Hepatic stellate cell (primary cell): ENCODE measurements around the gene CHST3.
"Not testable (repeated sequence)": the region's sequence is repeated elsewhere in the genome, so short reads cannot be mapped to it uniquely, and the experiment has no call there.

Experiments
- DNase-seq: peaks from one replicate; pipeline ENCODE4 v3.0.0; 2011; ENCODE audit warnings: low spot score

CHST3 gene

DNA sequence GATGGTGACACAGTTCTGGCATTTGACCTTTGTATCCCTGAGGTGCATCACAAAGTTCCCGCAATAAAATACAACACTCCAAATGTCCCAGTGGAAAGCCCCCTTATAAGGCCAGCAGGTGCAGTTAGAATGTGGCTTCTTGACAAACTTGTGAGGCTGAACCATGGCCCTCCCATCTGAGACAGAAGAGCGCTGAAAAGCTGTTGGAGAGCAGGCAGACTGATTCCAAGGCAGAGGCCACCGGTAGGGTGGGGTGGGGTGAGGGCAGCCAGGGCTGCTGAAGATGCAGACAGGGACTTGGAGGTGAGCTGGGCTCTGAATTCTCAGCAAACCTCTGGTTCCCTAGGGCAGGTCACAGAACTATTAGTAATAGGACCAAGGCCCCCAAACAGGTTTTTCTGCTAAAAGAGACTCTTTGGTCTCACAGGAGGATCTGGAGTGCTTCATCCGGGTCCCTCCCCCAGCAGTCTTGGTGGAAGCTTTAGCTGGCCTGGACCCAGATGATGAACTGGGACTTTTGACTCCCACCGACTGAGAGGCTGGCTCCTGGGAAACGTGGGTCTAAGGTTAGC lies 15.6 kb upstream of the CHST3 start:
- DNase-seq, result no peak

DNA sequence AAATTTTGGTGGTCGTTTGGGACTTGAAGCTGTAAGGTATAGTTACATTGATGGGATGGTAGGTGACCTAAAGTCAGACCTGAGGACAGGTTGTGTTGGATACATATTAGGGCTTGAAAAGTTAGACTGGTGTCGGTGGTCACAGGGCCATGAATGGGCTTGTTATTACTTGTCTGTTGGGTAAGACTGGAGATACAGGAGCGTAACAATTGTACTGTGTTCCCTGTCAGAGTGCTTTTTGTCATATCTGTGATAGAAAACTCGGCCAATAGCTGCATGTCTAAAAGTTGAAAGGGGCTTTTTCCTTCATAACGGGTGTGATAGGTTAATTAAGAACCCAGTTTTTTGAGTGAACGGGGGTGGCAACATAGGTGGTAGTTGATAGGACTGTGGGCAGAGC lies 13.5 kb upstream of the CHST3 start:
- no peak for DNase-seq

- DNase-seq, result no peak
Observed at GRCh38 chr10:71952745-71953144, 11.4 kb upstream of the CHST3 start.

GRCh38 chr10:71957546-71958275 lies 6.5 kb upstream of the CHST3 start:
- no peak for DNase-seq

GRCh38 chr10:71959526-71959925 lies 4.7 kb upstream of the CHST3 start:
- DNase-seq, result no peak

- no peak for DNase-seq
Observed at GRCh38 chr10:71961831-71962230, 2.4 kb upstream of the CHST3 start.

- DNase-seq, result no peak
Observed at GRCh38 chr10:71962901-71963300, 1.3 kb upstream of the CHST3 start.

- DNase-seq, result no peak
Observed at GRCh38 chr10:71963351-71964097, 671 bp upstream of the CHST3 start.

DNA sequence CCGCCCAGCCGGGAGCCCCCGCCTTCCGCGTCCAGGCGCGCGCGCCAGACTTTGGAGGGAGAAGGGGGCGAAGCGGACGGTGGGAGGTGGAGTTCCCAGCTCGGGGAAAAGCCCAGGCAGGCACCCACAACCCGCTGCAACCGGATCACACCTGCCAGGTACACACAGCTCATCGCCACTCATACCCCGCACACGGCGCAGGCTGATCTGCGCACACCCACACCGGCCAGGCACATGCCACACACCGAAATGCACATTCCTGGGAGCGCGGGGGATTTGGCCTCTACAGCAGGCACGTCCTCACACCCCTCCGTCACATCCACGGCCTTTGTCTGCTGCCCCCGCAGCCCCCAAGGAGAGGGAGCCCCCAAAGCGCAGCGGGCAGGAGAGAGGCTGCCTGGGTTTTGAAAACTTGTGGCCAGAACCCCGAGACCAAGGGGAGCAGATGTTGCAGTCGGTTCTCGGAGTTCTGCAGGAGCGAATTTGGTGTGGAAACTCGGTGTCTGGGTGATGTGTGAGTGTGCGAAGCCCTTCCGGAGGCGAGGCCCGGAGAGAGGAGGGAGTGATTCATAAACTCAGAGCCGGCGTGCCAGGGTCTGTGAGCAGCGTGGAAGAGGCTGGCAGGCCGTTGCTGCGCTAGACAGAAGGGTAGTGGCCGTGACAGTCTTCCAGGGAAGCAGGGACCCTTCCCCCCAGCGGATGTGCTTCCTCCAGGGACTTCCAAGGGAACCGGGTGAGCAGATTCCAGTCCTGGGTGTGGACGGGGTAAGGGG lies 734 bp downstream of the CHST3 start:
- peak; percentile 78 for DNase-seq

- no peak for DNase-seq
Observed at GRCh38 chr10:71965623-71966022, 1.4 kb downstream of the CHST3 start.

- DNase-seq, result peak; percentile 74
Observed at GRCh38 chr10:71966046-71967004, 2.1 kb downstream of the CHST3 start.

- not testable (repeated sequence) for DNase-seq
Observed at GRCh38 chr10:71967958-71968357, 3.8 kb downstream of the CHST3 start.

GRCh38 chr10:71968553-71969474 lies 4.6 kb downstream of the CHST3 start:
- no peak for DNase-seq

- DNase-seq, result no peak
Observed at GRCh38 chr10:71969929-71970328, 5.7 kb downstream of the CHST3 start.

GRCh38 chr10:71970331-71970730 lies 6.1 kb downstream of the CHST3 start:
- DNase-seq, result no peak

GRCh38 chr10:71970869-71971268 lies 6.7 kb downstream of the CHST3 start:
- DNase-seq, result no peak

- DNase-seq, result no peak
Observed at GRCh38 chr10:71971311-71971731, 7.1 kb downstream of the CHST3 start.

DNA sequence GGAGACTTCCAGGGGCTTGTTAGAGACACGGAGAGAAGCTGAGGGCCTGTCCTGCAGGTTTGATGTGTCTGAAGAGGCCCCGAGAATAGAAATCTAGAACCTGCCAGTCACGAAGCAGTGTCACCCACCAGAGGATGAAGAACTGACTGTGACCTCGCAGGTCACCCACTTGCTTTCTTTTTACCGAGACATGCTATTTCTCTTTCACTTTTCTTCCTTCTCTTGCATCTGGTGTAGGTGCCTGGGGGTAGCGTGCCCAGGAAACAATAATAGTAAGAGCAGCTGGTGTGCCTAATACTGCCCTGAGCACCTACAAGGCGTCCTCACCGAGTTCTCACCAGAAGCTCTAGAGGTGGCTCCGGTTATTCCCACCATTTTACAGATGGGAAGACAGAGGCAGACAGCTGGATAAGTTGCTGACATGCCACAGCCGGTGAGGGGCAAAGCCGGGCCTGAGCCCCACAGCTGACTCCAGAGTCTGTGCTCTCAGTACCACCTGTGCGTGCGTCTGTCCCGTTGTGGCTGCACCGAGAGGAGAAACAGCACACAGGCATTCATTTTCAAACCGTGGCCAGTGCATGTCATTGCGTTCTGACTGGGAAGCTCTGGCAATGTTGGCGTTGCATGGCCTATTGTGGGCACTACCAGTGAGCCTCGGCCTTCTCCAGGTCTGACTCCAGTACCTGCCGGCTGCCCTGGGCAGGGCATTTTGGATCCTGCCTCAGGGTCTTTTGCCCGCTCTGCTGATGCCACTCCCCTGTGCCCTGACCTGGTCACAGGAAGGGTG lies 7.8 kb downstream of the CHST3 start:
- DNase-seq, result no peak
